GM12878 (cell line): ENCODE measurements around the gene BTBD3.

Experiments
- BRCA1 ChIP-seq: IDR thresholded peaks from 2 replicates; pipeline ENCODE4 v1.6.1; 2011; ENCODE audit warnings: low read depth, low read length, improper control_type of control experiment
- CHD4 ChIP-seq: fragments of 200-600 bp; sonication (generic); IDR thresholded peaks from 2 replicates; pipeline ENCODE4 v1.6.1; 2016; ENCODE audit warnings: mild to moderate bottlenecking
- CREM ChIP-seq: IDR thresholded peaks from 2 replicates; pipeline ENCODE4 v1.6.1; 2014; ENCODE audit warnings: antibody characterized with exemption, low read depth
- EGR1 ChIP-seq, 2 experiments: IDR thresholded peaks; 1 replicate in 1 of 2; 2 replicates in 1 of 2; pipeline ENCODE4 v1.6.1; 2011 to 2012; ENCODE audit warnings: low read depth in 2 of 2, low read length in 2 of 2, borderline replicate concordance in 1 of 2, mild to moderate bottlenecking in 1 of 2, moderate library complexity in 1 of 2
- POLR2A ChIP-seq: IDR thresholded peaks from 2 replicates; pipeline ENCODE4 v1.6.1; 2011; ENCODE audit warnings: low read depth, mild to moderate bottlenecking, low read length
- POLR2AphosphoS5 ChIP-seq: IDR thresholded peaks from 2 replicates; pipeline ENCODE4 v1.6.1; 2011; ENCODE audit warnings: mild to moderate bottlenecking, low read length, inconsistent platforms
- SUPT20H ChIP-seq: IDR thresholded peaks from 2 replicates; pipeline ENCODE4 v1.6.1; 2011; ENCODE audit warnings: low read depth, mild to moderate bottlenecking, low read length, moderate library complexity, borderline replicate concordance; ENCODE audit not compliant: control insufficient read depth
- TF ChIP-seq, protein P1 (sequence below), 3 experiments: IDR thresholded peaks in 2 of 3; conservative IDR thresholded peaks in 1 of 3; 2 replicates each; pipeline ENCODE4 v1.5.1; 2011; ENCODE audit warnings: low read depth in 3 of 3, low read length in 3 of 3, mild to moderate bottlenecking in 3 of 3, control low read depth in 2 of 3, moderate library complexity in 2 of 3, inconsistent platforms in 1 of 3, mixed read lengths in 1 of 3; ENCODE audit not compliant: control insufficient read depth in 2 of 3, insufficient read depth in 1 of 3; ENCODE audit errors: extremely low read depth in 1 of 3
- TF ChIP-seq, protein P2 (sequence below): IDR thresholded peaks from 2 replicates; pipeline ENCODE4 v1.6.1; 2011; ENCODE audit warnings: borderline replicate concordance, low read depth, mild to moderate bottlenecking, moderate library complexity, mixed read lengths, low read length; ENCODE audit not compliant: insufficient read depth; ENCODE audit errors: extremely low read length

DNA sequence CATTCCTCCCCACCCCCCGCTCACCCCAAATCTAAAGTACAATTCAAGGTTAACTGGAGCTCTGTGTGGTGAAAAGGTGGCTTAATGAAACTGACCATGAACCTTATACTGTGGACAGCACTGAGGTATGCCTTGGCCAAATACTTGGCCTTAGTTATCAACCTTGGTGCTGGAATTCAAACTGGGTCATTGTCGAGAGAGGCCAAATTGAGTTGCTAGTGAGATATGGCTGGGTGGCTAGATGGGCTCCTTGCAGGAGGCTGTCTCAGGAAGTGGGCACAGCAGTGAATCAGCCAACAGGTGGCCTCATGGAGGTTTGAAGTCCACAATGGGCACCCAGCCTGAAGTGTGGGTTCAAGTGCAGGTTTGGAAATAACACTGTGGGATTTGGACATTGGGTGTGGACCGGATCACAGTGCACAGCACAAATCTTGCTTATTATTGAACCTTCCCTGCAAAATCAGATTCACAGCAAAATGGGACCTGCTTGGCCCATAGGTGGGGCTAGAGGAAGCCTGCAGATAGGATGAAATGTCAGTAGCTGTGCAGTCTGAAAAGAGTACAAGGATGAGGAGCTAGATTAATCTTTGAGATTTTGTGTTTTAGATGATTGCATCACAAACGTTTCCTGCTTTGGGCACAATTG lies 5.6 kb upstream of the BTBD3 start:
- TF ChIP-seq, protein P1, sequence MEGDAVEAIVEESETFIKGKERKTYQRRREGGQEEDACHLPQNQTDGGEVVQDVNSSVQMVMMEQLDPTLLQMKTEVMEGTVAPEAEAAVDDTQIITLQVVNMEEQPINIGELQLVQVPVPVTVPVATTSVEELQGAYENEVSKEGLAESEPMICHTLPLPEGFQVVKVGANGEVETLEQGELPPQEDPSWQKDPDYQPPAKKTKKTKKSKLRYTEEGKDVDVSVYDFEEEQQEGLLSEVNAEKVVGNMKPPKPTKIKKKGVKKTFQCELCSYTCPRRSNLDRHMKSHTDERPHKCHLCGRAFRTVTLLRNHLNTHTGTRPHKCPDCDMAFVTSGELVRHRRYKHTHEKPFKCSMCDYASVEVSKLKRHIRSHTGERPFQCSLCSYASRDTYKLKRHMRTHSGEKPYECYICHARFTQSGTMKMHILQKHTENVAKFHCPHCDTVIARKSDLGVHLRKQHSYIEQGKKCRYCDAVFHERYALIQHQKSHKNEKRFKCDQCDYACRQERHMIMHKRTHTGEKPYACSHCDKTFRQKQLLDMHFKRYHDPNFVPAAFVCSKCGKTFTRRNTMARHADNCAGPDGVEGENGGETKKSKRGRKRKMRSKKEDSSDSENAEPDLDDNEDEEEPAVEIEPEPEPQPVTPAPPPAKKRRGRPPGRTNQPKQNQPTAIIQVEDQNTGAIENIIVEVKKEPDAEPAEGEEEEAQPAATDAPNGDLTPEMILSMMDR (IDR thresholded peaks at IDR 0.05 in 2 of 3, conservative IDR thresholded peaks at IDR 0.05 in 1 of 3; ENCODE audit: control insufficient read depth in 2 of 3, extremely low read depth in 1 of 3, insufficient read depth in 1 of 3, low read depth in 3 of 3, low read length in 3 of 3): peak; percentile 38 to 50 (median 40); a peak in 4 of 6 replicates
- TF ChIP-seq BRCA1 (no peak), POLR2A (no peak), EGR1 (IDR thresholded peaks at IDR 0.05; ENCODE audit: borderline replicate concordance in 1 of 2, low read depth in 2 of 2, low read length in 2 of 2) (no peak), CHD4 (no peak), POLR2AphosphoS5 (no peak), CREM (no peak), SUPT20H (no peak)
- TF ChIP-seq, protein P2, sequence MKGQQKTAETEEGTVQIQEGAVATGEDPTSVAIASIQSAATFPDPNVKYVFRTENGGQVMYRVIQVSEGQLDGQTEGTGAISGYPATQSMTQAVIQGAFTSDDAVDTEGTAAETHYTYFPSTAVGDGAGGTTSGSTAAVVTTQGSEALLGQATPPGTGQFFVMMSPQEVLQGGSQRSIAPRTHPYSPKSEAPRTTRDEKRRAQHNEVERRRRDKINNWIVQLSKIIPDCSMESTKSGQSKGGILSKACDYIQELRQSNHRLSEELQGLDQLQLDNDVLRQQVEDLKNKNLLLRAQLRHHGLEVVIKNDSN: no peak
